Measurements from ENCODE around the gene SYNE1.

SYNE1 gene

DNA sequence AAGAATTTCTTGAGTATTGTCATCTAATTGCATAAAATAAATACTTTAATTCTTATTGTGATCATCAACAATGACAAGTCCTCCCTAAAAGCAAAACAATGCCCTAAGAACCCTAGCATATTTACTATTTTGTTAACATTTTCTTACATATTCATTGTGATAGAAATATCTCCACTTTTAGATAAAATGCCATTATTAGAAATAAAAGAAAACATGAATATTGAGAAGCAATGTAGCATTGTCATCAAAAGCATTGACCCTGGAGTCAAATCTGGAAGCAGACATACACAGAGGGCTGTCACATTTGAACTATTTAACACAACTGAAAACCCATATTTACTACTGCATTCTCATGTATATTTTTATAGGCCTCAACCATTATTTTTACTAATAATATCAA, 257.7 kb downstream of the SYNE1 start:
- H3K4me3 ChIP-seq (ENCODE audit: low read depth, low read length), result peak overlapping the region; percentile 57
- TF ChIP-seq, protein P1, sequence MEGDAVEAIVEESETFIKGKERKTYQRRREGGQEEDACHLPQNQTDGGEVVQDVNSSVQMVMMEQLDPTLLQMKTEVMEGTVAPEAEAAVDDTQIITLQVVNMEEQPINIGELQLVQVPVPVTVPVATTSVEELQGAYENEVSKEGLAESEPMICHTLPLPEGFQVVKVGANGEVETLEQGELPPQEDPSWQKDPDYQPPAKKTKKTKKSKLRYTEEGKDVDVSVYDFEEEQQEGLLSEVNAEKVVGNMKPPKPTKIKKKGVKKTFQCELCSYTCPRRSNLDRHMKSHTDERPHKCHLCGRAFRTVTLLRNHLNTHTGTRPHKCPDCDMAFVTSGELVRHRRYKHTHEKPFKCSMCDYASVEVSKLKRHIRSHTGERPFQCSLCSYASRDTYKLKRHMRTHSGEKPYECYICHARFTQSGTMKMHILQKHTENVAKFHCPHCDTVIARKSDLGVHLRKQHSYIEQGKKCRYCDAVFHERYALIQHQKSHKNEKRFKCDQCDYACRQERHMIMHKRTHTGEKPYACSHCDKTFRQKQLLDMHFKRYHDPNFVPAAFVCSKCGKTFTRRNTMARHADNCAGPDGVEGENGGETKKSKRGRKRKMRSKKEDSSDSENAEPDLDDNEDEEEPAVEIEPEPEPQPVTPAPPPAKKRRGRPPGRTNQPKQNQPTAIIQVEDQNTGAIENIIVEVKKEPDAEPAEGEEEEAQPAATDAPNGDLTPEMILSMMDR (IDR thresholded peaks at IDR 0.05; ENCODE audit: low read depth, low read length, missing control alignments), result no peak
- no peak for DNase-seq (ENCODE audit: low read depth)
- in situ Hi-C loops (cut with HindIII; ENCODE audit: low sequenced_read_pairs), result no loop called here

DNA sequence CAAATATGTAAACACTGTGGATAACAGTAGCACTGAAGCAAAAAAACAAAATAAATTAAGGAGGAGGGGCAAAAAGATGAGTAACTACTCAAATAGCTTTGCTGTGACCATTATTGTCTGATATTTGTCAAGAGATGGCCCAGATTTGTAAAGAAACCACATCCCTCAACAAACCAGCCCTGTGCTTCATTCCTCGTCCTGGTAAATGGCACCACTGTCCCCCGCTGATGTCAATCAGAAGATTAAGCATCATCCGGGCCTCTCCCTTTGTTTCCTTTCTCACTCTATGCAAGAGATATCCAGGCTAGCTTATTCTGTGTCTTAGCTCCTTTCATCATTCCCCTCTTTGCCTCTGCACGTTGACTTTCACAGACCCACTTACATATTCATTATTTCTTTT, 259.0 kb downstream of the SYNE1 start:
- in situ Hi-C loops (cut with HindIII; ENCODE audit: low sequenced_read_pairs), result no loop called here
- TF ChIP-seq, protein P1 (IDR thresholded peaks at IDR 0.05; ENCODE audit: low read depth, low read length, missing control alignments), result no peak
- no peak for DNase-seq (ENCODE audit: low read depth)
- peak overlapping the region; percentile 7 for H3K4me3 ChIP-seq (ENCODE audit: low read depth, low read length)

DNA sequence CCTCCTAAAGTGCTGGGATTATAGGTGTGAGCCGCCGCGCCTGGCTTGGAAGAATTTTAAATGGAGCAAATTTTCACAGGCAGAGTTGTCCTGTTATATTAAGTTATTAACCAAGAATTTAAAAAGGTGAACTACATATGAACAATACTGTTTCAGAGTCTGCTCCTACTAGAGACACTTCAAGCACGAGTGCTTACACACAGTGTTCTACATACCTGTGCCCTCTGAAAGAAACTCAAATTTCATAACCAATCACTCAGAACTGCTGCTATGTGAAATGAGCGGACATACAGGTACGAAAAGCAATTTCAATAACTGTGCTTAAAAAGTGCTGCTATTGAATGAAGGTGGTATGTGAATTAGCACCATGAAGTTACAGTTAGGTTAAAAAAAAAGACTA, 262.0 kb downstream of the SYNE1 start:
- TF ChIP-seq, protein P1 (IDR thresholded peaks at IDR 0.05; ENCODE audit: low read depth, low read length, missing control alignments), result no peak
- in situ Hi-C loops (cut with HindIII; ENCODE audit: low sequenced_read_pairs), result no loop called here
- DNase-seq (ENCODE audit: low read depth), result no peak
- no peak overlapping the region for H3K4me3 ChIP-seq (ENCODE audit: low read depth, low read length)

DNA sequence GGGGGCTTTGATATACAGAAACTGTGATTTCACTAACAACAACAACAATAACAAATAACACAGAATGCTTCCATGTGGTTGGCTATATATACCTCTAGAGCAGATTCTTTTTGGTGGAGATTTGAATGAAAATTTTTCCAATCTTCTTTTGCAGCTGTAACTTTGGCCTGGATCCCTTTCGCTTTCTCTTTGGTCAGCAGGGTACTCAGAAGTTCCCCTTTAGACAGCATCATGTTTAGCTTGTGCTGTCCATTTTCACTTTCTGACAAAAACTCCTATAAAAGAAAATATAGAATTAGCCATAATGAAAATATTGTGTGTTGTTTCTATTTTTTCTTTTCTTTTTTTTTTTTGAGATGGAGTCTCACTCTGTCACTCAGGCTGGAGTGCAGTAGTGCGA, 264.2 kb downstream of the SYNE1 start:
- no peak for DNase-seq (ENCODE audit: low read depth)
- no peak overlapping the region for H3K4me3 ChIP-seq (ENCODE audit: low read depth, low read length)
- TF ChIP-seq, protein P1 (IDR thresholded peaks at IDR 0.05; ENCODE audit: low read depth, low read length, missing control alignments), result no peak
- in situ Hi-C loops (cut with HindIII; ENCODE audit: low sequenced_read_pairs), result no loop called here

DNA sequence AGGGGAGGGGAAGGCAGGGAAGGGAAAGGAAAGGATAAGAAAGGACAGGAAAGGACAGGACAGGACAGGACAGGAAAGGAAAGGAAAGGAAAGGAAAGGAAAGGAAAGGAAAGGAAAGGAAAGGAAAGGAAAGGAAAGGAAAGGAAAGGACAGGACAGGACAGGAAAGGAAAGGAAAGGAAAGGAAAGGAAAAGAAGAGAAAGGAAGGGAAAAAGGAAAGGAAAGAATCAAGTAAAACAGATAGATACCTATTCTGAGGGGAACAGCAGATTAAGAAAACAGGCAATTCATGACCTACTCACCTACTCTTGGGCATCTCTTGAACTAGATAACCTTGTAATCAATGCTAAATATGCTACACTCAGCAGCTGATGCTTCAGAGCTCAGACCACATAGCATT, 265.4 kb downstream of the SYNE1 start:
- no peak for DNase-seq (ENCODE audit: low read depth)
- TF ChIP-seq, protein P1 (IDR thresholded peaks at IDR 0.05; ENCODE audit: low read depth, low read length, missing control alignments), result no peak
- in situ Hi-C loops (cut with HindIII; ENCODE audit: low sequenced_read_pairs), result no loop called here
- H3K4me3 ChIP-seq (ENCODE audit: low read depth, low read length), result no peak overlapping the region

DNA sequence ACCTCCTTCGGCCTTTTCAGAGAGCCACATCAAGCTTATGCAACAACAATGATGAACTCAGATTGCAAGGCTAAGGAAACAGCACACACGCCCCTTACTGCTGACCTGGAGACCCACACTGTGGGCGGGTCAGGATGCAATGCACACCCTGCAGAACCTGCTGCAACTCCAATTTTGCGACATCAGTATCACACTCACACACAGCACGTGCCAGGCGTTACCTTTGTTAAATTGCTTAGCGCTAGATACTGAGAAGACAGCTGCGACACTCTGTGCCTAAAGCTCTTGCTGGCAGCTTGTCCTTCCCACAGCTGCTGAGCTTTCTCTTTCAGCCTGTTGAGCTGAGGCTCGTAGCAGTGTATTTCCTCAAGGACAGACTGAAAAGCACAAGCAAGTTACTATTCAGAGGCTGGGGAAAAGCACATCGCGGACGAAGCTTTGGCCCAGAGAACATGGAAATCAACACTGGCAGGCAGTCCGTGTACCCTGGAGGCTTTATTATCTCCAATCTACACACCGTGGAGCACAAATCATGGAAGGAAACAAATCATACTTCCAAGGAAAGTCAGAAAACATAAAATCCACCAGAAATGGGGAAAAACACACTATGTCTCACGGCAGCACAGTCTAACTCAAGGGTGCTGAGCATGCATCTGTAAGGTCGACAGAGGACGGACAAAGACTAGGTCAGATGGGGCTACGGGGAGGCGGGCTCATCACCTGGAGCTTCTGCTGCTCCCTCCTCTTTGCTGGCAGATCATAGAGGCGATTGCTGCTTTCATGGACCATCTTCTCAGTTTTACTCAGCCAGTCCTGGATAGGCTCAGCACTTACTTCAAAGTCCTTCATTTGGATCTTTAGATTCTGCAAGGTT, 268.2 kb downstream of the SYNE1 start:
- TF ChIP-seq, protein P1 (IDR thresholded peaks at IDR 0.05; ENCODE audit: low read depth, low read length, missing control alignments), result no peak
- in situ Hi-C loops (cut with HindIII; ENCODE audit: low sequenced_read_pairs), result no loop called here
- DNase-seq (ENCODE audit: low read depth), result no peak
- H3K4me3 ChIP-seq (ENCODE audit: low read depth, low read length), result no peak overlapping the region
